B cell (primary cell): ENCODE data around the gene PTGER4. TPM values are rescaled to one million over a fixed set of nuclear protein-coding genes. Genes with fewer than 3 reads are reported as not detected.

ENCODE experiments used
- ATAC-seq: fragments of 200-7000 bp; cut with Tn5 transposase; one replicate; pipeline ENCODE4 v1.10.0; 2021; ENCODE audit warnings: low read depth, mild to moderate bottlenecking, moderate number of reproducible peaks, moderate library complexity
- CTCF ChIA-PET: fragments of 350-600 bp; sonication (Branson Sonifier 250); formaldehyde crosslinking; loops from one replicate; lab custom pipeline; 2021; ENCODE audit warnings: antibody characterized with exemption, inconsistent platforms; lab: Charles Lee
- POLR2A ChIA-PET: fragments of 350-600 bp; sonication (Branson Sonifier 250); formaldehyde crosslinking; loops from one replicate; lab custom pipeline; 2021; ENCODE audit warnings: antibody characterized with exemption; lab: Charles Lee
- DNase-seq: peaks from one replicate; pipeline ENCODE4 v3.0.0; 2013
- H2AFZ ChIP-seq: 2 replicates; pipeline ENCODE4 v1.6.1; 2012; ENCODE audit warnings: mild to moderate bottlenecking, low read depth, low read length; ENCODE audit not compliant: insufficient read depth, poor library complexity, severe bottlenecking
- H3K27ac ChIP-seq, 2 donors: 1 replicate in 1 of 2; 2 replicates in 1 of 2; pipeline ENCODE4 v1.5.1; 2012 to 2013; ENCODE audit warnings: low read length in 2 of 2, mild to moderate bottlenecking in 2 of 2, moderate library complexity in 1 of 2
- H3K27me3 ChIP-seq, 4 experiments: fragments of 200-600 bp in 1 of 4; sonication (generic) in 1 of 4; replicated peaks in 1 of 4; 1 replicate in 2 of 4; 2 replicates in 2 of 4; pipeline versions ENCODE4 v1.6.1 to v1.7.0; 2013 to 2016; ENCODE audit warnings: low read length in 3 of 4, mild to moderate bottlenecking in 2 of 4, mixed read lengths in 1 of 4, moderate library complexity in 1 of 4; ENCODE audit not compliant: insufficient read depth in 4 of 4, control insufficient read depth in 3 of 4; ENCODE audit errors: control extremely low read depth in 1 of 4
- H3K36me3 ChIP-seq, 2 experiments: replicated peaks in 1 of 2; 1 replicate in 1 of 2; 2 replicates in 1 of 2; pipeline versions ENCODE4 v1.6.1 to v1.7.1; 2013; ENCODE audit warnings: low read length in 1 of 2; ENCODE audit not compliant: insufficient read depth in 2 of 2, control insufficient read depth in 1 of 2; ENCODE audit errors: control extremely low read depth in 1 of 2, extremely low read depth in 1 of 2
- H3K4me1 ChIP-seq, 2 donors: fragments of 200-600 bp in 1 of 2; sonication (generic) in 1 of 2; 1 replicate in 1 of 2; 2 replicates in 1 of 2; pipeline versions ENCODE4 v1.5.1 to v1.6.1; 2013 to 2017; ENCODE audit warnings: low read length in 2 of 2; ENCODE audit not compliant: control insufficient read depth in 2 of 2, insufficient read depth in 2 of 2
- H3K4me2 ChIP-seq: replicated peaks from 2 replicates; pipeline ENCODE3; 2012; ENCODE audit warnings: mild to moderate bottlenecking, low read depth, low read length; ENCODE audit not compliant: poor library complexity, severe bottlenecking
- H3K4me3 ChIP-seq, 5 experiments: fragments of 200-600 bp in 1 of 5; sonication (generic) in 1 of 5; 1 replicate in 3 of 5; 2 replicates in 2 of 5; pipeline versions ENCODE4 v1.5.1 to v1.7.0; 2011 to 2016; ENCODE audit warnings: low read length in 4 of 5, mild to moderate bottlenecking in 4 of 5, low read depth in 2 of 5, control low read depth in 1 of 5, moderate library complexity in 1 of 5; ENCODE audit not compliant: insufficient read depth in 1 of 5; ENCODE audit errors: control extremely low read depth in 1 of 5, extremely low read depth in 1 of 5
- H3K79me2 ChIP-seq: fragments of 200-600 bp; sonication (generic); one replicate; pipeline ENCODE4 v1.6.0; 2016; ENCODE audit warnings: low read length; ENCODE audit not compliant: control insufficient read depth, insufficient read depth
- H3K9ac ChIP-seq: fragments of 200-600 bp; sonication (generic); 2 replicates; pipeline ENCODE4 v1.6.1; 2017; ENCODE audit warnings: mild to moderate bottlenecking, low read length, moderate library complexity
- H3K9me3 ChIP-seq, 3 donors: one replicate each; pipeline versions ENCODE4 v1.6.1 to v1.7.1; 2013; ENCODE audit warnings: low read length in 2 of 3; ENCODE audit not compliant: control insufficient read depth in 2 of 3, insufficient read depth in 1 of 3; ENCODE audit errors: control extremely low read depth in 1 of 3
- H4K20me1 ChIP-seq: 2 replicates; pipeline ENCODE4 v1.6.0; 2012; ENCODE audit warnings: mild to moderate bottlenecking, low read length; ENCODE audit not compliant: insufficient read depth, control insufficient read depth, poor library complexity, severe bottlenecking
- H3K27ac Mint-ChIP-seq: one replicate; pipeline ENCODE4 v1.8.0; 2021; ENCODE audit warnings: mixed read lengths
- H3K27me3 Mint-ChIP-seq: one replicate; pipeline ENCODE4 v1.8.0; 2021; ENCODE audit warnings: mixed read lengths
- H3K4me1 Mint-ChIP-seq: one replicate; pipeline ENCODE4 v1.8.0; 2021; ENCODE audit warnings: mixed read lengths
- H3K4me3 Mint-ChIP-seq: one replicate; pipeline ENCODE4 v1.8.0; 2021; ENCODE audit warnings: mixed read lengths
- H3K9me3 Mint-ChIP-seq: one replicate; pipeline ENCODE4 v1.8.0; 2022; ENCODE audit warnings: mixed read lengths; ENCODE audit not compliant: insufficient read depth
- EZH2 ChIP-seq: IDR thresholded peaks from 2 replicates; pipeline ENCODE4 v1.6.1; 2012; ENCODE audit warnings: borderline replicate concordance, low read depth, mild to moderate bottlenecking, moderate library complexity, low read length; ENCODE audit not compliant: insufficient read depth, poor library complexity, severe bottlenecking
- WGBS: methylation state at CpG from one replicate; pipeline ENCODE4 v1.1.5; 2013; ENCODE audit warnings: missing lambda C conversion rate; ENCODE audit not compliant: insufficient coverage; 5-methylcytosine and 5-hydroxymethylcytosine counted together
- intact Hi-C: fragments of 100-400 bp; cut with micrococcal nuclease; formaldehyde crosslinking; loops from one replicate; pipeline ENCODE4 v1.10.0; 2022
- polyA plus RNA-seq: library from polyadenylated mRNA; depleted of rRNA; stranded (reverse); fragments of >200 nt; gene quantifications from 2 replicates; pipeline ENCODE4 v1.2.3, GENCODE V29; 2012
- total RNA-seq, 2 donors: library from RNA; stranded (reverse); fragments of 120-200 nt in 1 of 2; gene quantifications; 1 replicate in 1 of 2; 2 replicates in 1 of 2; pipeline versions ENCODE4 v1.2.3 to v1.2.4, GENCODE V29; 2013 to 2022
- TF ChIP-seq, protein P1 (sequence below): fragments of 200-600 bp; IDR thresholded peaks from one replicate; pipeline ENCODE4 v1.8.0; 2022; ENCODE audit warnings: antibody characterized with exemption, mild to moderate bottlenecking

Gene PTGER4
- total and polyA plus RNA-seq, 2 donors (not counting 1 experiment from before 2014, with no cell fraction given): 26.3 to 76.7 TPM

DNA sequence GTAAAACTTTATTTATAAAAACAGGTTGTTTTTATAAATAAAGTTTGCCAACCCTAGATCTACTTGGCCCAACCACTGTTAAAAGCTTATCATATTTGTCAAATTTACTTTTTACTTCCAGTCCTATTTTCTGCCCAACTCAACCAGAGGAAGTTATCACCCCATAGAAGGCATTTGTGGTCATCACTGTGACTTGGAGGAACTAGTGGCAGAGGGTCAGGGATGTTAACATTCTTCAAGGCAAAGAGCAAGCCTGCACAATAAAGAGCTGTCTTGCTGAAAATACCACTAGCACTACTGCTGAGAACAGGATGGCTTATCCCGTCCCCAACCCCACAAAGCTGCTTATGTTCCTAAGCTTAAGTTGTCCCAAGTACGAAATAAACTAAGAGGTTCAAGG, 53.7 kb downstream of the PTGER4 start:
- no peaks in the 10 kb centered on the region for H3K4me1 ChIP-seq

GRCh38 chr5:40733879-40734563, 54.3 kb downstream of the PTGER4 start:
- Histone ChIP-seq H3K79me2 (peaks cover 23% of the 10 kb centered on the region), H3K9me3 (no peaks in the 10 kb centered on the region), H3K27ac (no peak overlapping the region), H3K4me1 (no peaks in the 10 kb centered on the region), H3K4me2 (no peak overlapping the region), H3K36me3 (peaks cover 0 to 12% of the 10 kb centered on the region in 2 experiments), H3K27me3 (no peaks in the 10 kb centered on the region), H3K9ac (no peak overlapping the region), H2AFZ (no peak overlapping the region), H3K4me3 (no peak overlapping the region), H4K20me1 (no peaks in the 10 kb centered on the region)
- H3K4me1 Mint-ChIP-seq: peaks cover 4% of the 10 kb centered on the region
- no peak overlapping the region for H3K4me3 Mint-ChIP-seq
- H3K27me3 Mint-ChIP-seq: no peaks in the 10 kb centered on the region
- TF ChIP-seq, protein P1, sequence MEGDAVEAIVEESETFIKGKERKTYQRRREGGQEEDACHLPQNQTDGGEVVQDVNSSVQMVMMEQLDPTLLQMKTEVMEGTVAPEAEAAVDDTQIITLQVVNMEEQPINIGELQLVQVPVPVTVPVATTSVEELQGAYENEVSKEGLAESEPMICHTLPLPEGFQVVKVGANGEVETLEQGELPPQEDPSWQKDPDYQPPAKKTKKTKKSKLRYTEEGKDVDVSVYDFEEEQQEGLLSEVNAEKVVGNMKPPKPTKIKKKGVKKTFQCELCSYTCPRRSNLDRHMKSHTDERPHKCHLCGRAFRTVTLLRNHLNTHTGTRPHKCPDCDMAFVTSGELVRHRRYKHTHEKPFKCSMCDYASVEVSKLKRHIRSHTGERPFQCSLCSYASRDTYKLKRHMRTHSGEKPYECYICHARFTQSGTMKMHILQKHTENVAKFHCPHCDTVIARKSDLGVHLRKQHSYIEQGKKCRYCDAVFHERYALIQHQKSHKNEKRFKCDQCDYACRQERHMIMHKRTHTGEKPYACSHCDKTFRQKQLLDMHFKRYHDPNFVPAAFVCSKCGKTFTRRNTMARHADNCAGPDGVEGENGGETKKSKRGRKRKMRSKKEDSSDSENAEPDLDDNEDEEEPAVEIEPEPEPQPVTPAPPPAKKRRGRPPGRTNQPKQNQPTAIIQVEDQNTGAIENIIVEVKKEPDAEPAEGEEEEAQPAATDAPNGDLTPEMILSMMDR: no peak
- H3K9me3 Mint-ChIP-seq: no peaks in the 10 kb centered on the region
- DNase-seq: no peak
- 89% methylated on average over 1 of the region's 3 CpGs for WGBS
- ChIA-PET CTCF (interaction anchor here (0.9 to 6.6 kb wide), 6 partner anchors 12 to 1020 kb away, joined by 3 to 54 read pairs (median 4); no protein-coding TSS in a partner anchor), POLR2A (no interaction called here)
- H3K27ac Mint-ChIP-seq: no peak overlapping the region
- intact Hi-C loops: no loop called here
- ATAC-seq: no peak

More for the DNA sequence above, 53.7 kb downstream of the PTGER4 start:
- CTCF ChIA-PET: interaction anchor here (1.1 to 6.6 kb wide), 4 partner anchors 13 to 1019 kb away, joined by 3 to 54 read pairs (median 16); no protein-coding TSS in a partner anchor
- POLR2A ChIA-PET: no interaction called here
- peaks cover 4% of the 10 kb centered on the region for H3K4me1 Mint-ChIP-seq
- no peaks in the 10 kb centered on the region for H3K27me3 Mint-ChIP-seq
- ATAC-seq (no peak), DNase-seq (no peak)
- Histone ChIP-seq H3K4me3 (no peak overlapping the region), H3K27ac (no peak overlapping the region), H3K27me3 (no peaks in the 10 kb centered on the region), H3K4me2 (no peak overlapping the region), H4K20me1 (no peaks in the 10 kb centered on the region), H2AFZ (no peak overlapping the region), H3K79me2 (peaks cover 23% of the 10 kb centered on the region), H3K9ac (no peak overlapping the region), H3K9me3 (no peaks in the 10 kb centered on the region), H3K36me3 (peaks cover 0 to 10% of the 10 kb centered on the region in 2 experiments)
- no peak overlapping the region for H3K27ac Mint-ChIP-seq
- no peaks in the 10 kb centered on the region for H3K9me3 Mint-ChIP-seq
- WGBS: 100% methylated on average over 1 of the region's 2 CpGs
- intact Hi-C loops: no loop called here
- H3K4me3 Mint-ChIP-seq: no peak overlapping the region
- TF ChIP-seq, protein P1: no peak
- TF ChIP-seq EZH2: no peak
